A172 (cell line): ENCODE data around the gene CREB5. TPM values are rescaled to one million over a fixed set of nuclear protein-coding genes. Genes with fewer than 3 reads are reported as not detected.

Experiments
- DNase-seq: peaks from one replicate; pipeline ENCODE4 v3.0.0-alpha.2; 2015; ENCODE audit warnings: low spot score
- total RNA-seq: library from RNA; depleted of rRNA; stranded (reverse); fragments of >200 nt; shearing (Covaris generic); gene quantifications from 2 replicates; pipeline ENCODE4 v1.2.3, GENCODE V29; 2014

CREB5 gene
- total RNA-seq, 1 experiment from 2014 or later: 1.4 TPM

- DNase-seq: no peak
Observed at GRCh38 chr7:28708033-28708951, 296.0 kb downstream of the CREB5 start.

DNA sequence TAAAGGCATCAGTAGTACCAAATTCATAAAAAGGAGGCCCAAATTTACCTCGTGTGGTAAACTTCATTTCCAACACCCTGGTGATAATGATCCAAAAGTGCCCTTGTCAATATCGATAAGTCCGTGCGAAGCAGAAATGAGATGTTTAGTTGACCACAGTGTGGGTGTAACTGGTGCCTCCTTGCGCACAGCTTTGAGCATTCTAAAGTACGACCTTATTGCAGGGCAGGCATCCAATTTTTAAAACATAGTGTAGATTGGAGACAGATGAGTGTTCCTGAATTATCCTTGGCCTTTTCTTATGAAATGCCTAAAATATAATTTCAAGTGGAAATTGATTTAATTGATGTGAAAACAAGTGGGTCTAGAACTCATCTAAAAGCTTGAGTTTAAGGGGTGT, 297.4 kb downstream of the CREB5 start:
- DNase-seq: no peak

DNA sequence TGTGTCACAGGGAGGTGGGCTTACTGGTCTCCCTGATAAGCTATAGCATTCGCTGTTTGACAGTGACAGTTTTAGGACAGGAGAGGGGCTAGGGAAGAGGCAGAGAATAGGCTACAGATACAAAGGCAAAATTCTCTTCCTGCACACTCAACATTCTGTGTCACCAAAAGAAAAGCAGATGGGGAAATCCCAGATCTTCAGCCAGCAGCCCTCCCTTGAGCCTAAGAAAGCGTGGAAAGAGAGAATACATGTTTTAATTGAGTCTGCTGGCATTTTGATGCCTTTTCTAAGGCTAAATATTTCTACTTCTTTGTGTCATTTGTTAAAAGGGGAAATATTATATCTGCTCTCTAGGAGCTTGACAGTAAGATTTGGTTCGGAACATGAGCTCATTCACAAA, 298.8 kb downstream of the CREB5 start:
- no peak for DNase-seq

DNA sequence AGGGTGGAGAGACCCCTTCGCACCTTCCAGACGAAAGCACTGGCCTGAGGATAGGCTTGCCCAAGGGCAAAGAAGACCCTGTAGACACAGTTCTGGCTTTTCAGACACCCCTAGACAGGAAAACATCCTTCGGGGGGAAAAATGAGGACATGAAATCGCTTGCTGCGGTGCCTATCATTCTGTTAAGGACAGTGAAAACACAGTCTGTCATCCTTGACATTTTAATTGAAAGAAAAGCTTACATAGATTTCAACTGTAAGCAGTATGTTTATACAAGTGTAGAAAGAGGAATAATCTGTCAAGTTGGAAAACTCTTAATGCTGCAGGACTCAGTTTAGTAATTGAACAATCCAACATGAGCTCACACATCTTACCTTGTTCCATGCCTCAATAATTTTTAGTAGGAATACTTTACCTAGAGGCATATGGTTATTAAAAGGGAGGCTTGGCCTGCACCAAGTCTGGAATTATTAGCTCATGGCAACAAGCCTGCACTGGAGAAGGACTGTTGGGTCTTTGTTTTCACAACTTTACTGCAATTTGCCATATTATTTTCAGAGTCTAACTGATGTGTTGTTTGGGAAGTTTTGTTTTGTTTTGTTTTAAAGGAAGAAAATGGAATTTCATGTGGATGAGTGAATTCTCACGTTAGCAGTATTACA, 302.3 kb downstream of the CREB5 start:
- DNase-seq: no peak

GRCh38 chr7:28717445-28718054, 305.2 kb downstream of the CREB5 start:
- DNase-seq: no peak

- DNase-seq: no peak
Observed at GRCh38 chr7:28718055-28718481, 305.8 kb downstream of the CREB5 start.

DNA sequence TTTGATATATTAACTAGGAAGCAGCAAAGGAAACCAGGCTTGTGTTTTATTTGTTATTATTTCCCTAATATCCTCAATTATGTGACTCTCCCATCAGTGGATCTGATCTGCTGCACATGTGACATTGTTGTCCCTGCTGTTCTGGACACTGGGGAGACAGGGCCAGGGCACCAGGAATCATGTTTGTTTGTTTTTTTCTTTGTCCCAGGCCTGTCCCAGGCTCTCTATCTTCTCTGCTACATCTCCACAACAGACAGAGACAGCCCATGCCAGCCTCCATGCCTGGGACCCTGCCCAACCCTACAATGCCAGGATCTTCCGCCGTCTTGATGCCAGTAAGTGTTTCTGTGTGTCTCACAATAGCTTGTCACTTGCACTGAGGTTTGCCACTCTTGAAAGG, 306.2 kb downstream of the CREB5 start:
- no peak for DNase-seq

GRCh38 chr7:28722684-28723083, 310.4 kb downstream of the CREB5 start:
- no peak for DNase-seq

DNA sequence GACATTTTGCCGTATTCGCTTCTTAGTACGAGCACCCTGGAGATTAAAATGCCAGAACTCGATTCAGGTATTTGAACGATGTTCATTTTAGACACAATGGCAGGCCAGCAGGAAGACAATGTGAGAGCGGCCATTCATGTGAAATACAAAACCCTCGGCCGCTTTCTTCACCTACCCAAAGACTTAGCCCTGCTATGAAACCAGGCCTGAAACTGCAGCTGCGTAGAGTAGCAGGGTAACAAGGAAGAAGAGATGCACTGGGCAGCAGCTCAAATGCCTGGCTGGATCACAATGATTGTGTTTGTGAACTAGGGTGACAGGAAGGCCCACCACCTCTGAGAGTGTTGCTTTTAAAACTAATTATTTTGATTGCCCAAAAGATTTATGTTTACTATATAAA, 311.0 kb downstream of the CREB5 start:
- no peak for DNase-seq

DNA sequence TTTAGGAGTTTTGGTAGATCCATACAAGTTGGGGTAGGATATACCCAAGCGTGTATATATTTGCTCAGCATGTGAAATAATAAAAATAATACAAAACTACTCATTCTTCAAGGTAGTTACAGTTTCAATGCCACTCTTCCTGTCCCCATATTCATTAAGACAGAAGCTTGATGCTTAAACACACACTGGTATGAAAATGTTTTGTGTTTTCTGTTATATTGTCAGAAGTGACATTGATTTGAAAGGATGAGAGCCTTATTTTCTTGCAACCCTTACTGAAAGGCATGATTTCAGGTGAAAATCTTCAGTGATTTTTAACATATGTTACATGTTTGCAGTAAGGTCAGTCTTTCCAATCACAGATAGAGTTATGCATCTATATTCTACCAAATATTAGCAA, 312.2 kb downstream of the CREB5 start:
- DNase-seq: no peak

DNA sequence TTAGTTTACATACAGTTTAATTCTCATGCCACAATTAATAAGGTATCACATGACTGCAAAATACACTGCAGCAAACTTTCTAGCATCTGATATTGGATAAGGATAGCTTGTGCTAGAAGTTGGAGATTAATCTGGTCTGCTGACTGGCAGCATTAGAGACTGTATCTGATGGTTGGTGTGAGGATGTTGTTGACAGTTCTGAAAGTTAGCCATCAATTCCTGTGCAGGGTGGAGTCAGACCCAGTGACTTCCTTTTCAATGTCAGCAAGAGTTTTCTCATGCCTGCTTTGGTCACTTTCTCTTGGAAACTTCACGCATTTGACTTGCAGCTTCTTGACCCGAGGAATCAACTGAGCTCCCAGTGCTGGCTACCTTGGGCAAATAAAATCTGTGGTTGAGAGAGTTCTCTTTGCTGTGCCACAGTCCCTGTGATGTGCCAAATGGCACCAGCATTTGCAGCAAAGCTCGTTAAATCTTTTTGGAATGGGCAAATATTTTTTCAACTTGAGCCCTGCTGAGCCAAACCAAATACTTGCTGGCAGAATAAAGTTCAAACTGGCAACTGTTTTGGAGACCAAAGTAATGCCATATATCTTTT, 312.8 kb downstream of the CREB5 start:
- DNase-seq: no peak

DNA sequence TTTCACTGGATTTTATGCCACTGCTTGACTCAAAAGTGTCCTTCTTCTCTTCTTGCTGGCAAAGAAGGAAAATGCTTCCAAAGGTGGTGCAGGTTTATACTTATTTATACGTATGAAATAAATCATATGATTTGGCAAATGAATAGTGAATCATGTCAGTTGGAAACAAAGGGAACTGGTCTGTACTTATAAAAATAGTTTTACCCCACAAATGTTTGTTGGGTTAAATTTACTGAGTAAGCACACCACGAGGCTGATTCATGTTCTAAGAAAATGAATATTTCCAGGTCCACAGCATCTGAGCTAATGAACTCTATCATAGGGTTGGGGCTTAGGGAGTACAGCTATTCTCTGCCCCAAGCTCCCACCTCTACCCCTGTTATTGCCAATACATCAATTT, 313.6 kb downstream of the CREB5 start:
- DNase-seq: no peak

DNA sequence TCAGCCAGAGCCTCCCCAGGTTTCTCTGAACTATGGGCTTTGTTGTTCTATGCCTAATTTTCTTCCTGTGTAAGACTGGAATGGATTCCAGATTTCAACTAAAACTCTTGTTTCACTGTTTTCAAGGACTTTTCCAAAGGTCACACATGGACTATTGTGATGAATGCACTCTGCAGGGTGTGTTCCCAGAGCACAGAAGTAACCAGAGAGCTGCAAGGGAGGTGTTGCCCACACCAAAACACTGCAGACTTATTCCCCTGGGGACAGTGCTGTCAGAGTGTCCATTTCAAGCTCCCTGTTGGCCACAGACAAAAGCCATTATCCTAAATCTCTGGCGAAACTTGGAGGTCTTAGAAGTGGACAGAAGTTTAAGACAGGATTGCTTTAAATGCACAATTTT, 314.2 kb downstream of the CREB5 start:
- no peak for DNase-seq

DNA sequence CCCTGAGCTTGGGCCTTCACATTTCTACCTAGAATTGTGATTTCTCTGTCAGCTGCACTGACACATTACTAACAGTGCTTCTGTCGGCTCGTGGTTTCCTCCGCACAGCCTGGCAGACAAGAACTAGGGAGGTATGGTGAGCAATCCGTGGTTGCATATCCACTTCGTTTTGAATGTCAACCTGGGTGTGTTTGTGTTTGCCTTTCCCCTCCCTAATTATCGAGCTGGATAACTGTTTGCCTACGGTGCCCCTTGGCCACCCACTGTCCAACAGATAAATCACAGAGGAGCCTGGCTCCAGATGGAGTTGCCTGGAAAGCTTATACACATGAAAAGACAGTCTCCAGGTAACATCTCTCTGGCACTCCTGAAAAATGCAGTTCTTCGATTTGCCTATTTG, 317.0 kb downstream of the CREB5 start:
- no peak for DNase-seq

- peak; percentile 31 for DNase-seq
Observed at GRCh38 chr7:28729727-28730126, 317.4 kb downstream of the CREB5 start.

DNA sequence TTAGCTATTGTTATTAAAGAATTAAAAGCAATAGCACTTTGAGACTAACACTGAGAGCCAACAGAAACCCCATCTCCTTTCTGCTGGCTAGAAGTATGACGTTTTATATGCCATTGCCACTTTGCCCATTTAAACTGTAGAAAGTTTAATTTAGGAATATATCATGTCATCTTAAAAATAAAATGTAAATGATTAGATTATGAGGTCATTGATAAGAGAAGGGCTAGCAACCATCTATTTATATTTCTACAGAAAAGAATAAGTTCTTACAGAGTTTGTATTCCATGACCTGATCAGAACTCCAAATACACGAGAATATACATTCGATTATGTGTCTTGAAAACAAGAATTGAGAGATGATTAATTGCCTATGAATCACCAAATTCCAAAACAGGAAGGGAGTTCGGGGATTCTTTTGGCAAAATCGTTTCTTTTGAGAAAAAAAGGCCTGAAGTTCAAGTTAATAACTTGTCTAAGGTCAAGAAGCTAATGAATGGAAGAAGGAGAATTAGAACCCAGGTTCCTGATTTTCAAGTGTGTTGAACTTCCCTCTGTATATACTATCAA, 318.9 kb downstream of the CREB5 start:
- DNase-seq: no peak

DNA sequence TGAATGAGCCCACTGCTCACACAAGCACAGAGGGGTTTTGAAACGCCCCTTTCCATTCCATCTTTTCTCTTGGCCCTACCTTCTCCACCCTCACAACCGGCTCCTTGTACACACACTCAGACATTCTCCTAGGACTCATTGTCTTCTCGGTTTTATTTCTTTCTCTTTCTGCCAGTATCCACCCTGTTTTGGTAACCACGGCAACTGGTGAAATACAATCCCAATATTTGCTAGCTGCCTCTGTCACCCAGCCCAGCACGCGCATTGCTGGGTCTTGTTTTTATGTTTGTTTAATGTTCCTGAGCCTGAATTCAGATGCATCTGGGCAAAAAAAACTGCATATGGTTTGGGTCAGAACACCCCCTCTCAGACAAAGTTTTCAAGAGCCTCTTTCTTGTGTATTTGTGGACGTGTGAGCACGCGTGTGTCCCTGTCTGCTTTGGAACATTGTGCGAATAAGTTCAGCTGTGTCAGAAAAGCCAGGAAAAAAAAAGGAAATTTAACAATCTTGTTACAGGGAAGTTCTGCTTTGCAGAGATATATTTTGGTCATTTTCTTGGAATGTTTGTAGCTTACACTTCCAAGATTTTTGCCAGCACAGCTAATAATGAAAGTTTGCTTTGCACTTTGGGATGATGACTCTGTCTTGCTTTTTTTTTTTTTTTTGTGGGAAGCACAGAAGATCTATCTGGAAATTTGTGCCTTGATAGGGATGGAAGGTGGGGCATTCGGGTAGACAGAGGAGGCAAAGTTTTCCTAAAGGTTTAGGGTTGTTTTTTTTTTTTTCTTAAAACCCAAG, 320.0 kb downstream of the CREB5 start:
- DNase-seq: no peak

- DNase-seq: no peak
Observed at GRCh38 chr7:28733035-28733434, 320.7 kb downstream of the CREB5 start.

- no peak for DNase-seq
Observed at GRCh38 chr7:28738412-28738811, 326.1 kb downstream of the CREB5 start.

DNA sequence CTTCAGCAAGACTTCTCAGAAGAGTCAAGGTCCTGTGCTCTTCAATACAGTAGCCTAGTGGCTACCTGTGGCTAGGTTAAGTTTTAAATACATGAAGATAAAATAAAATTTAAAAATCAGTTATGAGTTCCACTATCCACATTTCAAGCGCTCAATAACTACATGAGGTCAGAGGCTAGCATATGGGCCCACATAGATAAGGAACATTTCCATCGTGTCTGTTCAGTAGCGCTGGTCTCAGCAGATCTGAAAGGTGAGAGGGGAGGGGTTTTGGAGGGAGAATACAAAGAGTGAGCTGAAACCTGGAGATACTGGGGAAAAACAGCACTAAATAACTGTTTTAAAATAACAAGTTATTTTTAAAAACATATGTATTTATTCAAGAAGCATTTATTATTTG, 326.8 kb downstream of the CREB5 start:
- no peak for DNase-seq

GRCh38 chr7:28739826-28740225, 327.5 kb downstream of the CREB5 start:
- DNase-seq: no peak
